Measurements from ENCODE around the gene CIITA.

CIITA gene

DNA sequence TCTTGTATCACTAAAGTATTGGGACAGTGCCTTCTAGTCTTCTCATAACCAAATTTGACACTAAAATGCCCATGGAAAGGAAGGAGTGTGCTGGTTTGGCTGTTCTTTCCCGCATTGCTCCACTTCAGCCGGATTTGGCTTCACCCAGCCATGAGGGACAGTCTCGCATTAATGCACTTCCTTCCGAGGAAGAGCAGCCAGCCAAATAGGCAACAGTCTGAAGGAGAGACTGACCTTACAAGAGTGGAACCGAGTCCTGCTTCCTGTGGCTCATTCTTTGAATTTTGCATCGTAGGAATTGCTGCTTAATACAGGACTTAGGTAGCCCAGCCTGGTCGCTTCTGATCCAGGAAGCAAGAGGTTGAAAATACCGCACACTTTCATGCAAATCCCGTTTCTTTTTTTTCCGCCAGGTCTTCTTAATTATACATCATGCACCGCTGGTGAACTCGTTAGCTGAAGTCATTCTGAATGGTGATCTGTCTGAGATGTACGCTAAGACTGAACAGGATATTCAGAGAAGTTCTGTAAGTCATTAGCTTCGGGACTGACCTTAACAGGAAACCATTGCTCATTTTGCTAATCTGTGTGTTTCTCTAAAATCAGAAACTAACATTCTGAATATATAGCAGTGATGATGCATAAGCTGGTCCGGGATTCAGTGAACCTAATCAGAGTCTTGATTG lies 105.6 kb downstream of the CIITA start:
- Histone ChIP-seq H3K36me3 (ENCODE audit: control insufficient read depth in 4 of 4, insufficient read depth in 4 of 4, low read length in 3 of 4) (peaks cover 5 to 50% (median 29%) of the 10 kb centered on the region in 4 experiments), H3K4me1 (ENCODE audit: control extremely low read depth in 1 of 4, control insufficient read depth in 4 of 4, insufficient read depth in 4 of 4, low read length in 3 of 4) (peaks cover 5 to 11% (median 7%) of the 10 kb centered on the region in 4 experiments), H3K4me3 (ENCODE audit: control insufficient read depth in 1 of 7, extremely low read depth in 1 of 7, insufficient read depth in 4 of 7, low read depth in 2 of 7, low read length in 6 of 7) (no peak overlapping the region), H3K27me3 (replicated peaks in 2 of 5; ENCODE audit: control insufficient read depth in 4 of 5, insufficient read depth in 5 of 5, low read length in 4 of 5) (no peaks in the 10 kb centered on the region), H3K9me3 (ENCODE audit: control extremely low read depth in 1 of 5, control insufficient read depth in 4 of 5, insufficient read depth in 2 of 5, low read depth in 1 of 5, low read length in 4 of 5) (no peaks in the 10 kb centered on the region), H3K27ac (ENCODE audit: insufficient read depth in 1 of 2, low read depth in 1 of 2, low read length in 2 of 2, poor library complexity in 1 of 2, severe bottlenecking in 2 of 2) (no peak overlapping the region)
- WGBS (ENCODE audit: insufficient coverage): 97% methylated on average over 15 of the region's 15 CpGs
- ChIA-PET POLR2A (no interaction called here), CTCF (interaction anchor here (0.9 to 3.4 kb wide), 8 partner anchors 10 to 389 kb away, joined by 3 to 16 read pairs (median 3); no protein-coding TSS in a partner anchor)
- DNase-seq: no peak

DNA sequence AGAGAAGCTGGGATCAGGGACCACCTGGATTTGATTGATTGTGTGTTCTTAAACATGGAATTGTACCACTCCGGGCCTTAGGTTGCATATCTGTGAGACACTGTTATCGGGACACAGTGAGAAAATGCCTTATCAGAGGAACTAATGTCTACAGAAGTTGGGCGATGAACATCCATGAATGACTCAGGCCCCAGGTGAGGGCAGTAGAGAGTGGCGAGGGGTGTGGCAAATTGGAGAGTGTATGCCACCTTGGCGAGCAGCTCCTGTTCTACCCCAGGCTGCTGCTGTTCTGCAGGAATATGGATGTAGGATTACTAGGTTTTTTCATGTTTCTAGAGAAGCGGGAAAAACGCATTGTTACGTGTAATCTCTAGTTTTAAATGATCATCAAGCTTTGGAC lies 106.2 kb downstream of the CIITA start:
- WGBS (ENCODE audit: insufficient coverage): 91% methylated on average over 5 of the region's 8 CpGs
- CTCF ChIA-PET: interaction anchor here (0.9 to 3.4 kb wide), 9 partner anchors 11 to 388 kb away, joined by 3 to 16 read pairs (median 4); partner anchors contain the start of gene SOCS1
- Histone ChIP-seq H3K36me3 (ENCODE audit: control insufficient read depth in 4 of 4, insufficient read depth in 4 of 4, low read length in 3 of 4) (peaks cover 5 to 44% (median 24%) of the 10 kb centered on the region in 4 experiments), H3K27ac (ENCODE audit: insufficient read depth in 1 of 2, low read depth in 1 of 2, low read length in 2 of 2, poor library complexity in 1 of 2, severe bottlenecking in 2 of 2) (no peak overlapping the region), H3K9me3 (ENCODE audit: control extremely low read depth in 1 of 5, control insufficient read depth in 4 of 5, insufficient read depth in 2 of 5, low read depth in 1 of 5, low read length in 4 of 5) (no peaks in the 10 kb centered on the region), H3K4me1 (ENCODE audit: control extremely low read depth in 1 of 4, control insufficient read depth in 4 of 4, insufficient read depth in 4 of 4, low read length in 3 of 4) (peaks cover 10 to 17% (median 13%) of the 10 kb centered on the region in 4 experiments), H3K27me3 (replicated peaks in 2 of 5; ENCODE audit: control insufficient read depth in 4 of 5, insufficient read depth in 5 of 5, low read length in 4 of 5) (no peaks in the 10 kb centered on the region), H3K4me3 (ENCODE audit: control insufficient read depth in 1 of 7, extremely low read depth in 1 of 7, insufficient read depth in 4 of 7, low read depth in 2 of 7, low read length in 6 of 7) (no peak overlapping the region)
- POLR2A ChIA-PET: no interaction called here
- no peak for DNase-seq

DNA sequence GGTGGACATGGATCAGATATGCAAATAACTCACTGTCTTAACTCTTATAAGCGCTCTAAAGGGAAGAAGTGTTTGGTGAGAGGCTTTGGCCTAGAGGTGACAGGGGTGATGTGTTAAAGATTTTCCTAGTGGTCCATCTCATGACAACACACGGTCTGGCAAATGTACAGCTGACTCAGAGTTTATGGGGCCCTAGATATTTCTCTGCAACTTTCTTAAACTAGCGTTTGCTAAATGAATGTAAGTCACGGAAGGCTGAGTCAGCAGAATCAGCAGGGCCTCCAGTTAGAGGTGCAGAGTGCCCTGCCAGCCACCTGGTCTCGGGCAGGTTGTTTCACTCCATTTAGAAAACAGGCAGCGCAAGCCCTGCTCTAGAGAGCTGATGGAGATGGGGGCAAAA lies 107.5 kb downstream of the CIITA start:
- 98% methylated on average over 5 of the region's 6 CpGs for WGBS (ENCODE audit: insufficient coverage)
- Histone ChIP-seq H3K4me3 (ENCODE audit: control insufficient read depth in 1 of 7, extremely low read depth in 1 of 7, insufficient read depth in 4 of 7, low read depth in 2 of 7, low read length in 6 of 7) (no peak overlapping the region), H3K4me1 (ENCODE audit: control extremely low read depth in 1 of 4, control insufficient read depth in 4 of 4, insufficient read depth in 4 of 4, low read length in 3 of 4) (peaks cover 10 to 24% (median 18%) of the 10 kb centered on the region in 4 experiments), H3K27ac (ENCODE audit: insufficient read depth in 1 of 2, low read depth in 1 of 2, low read length in 2 of 2, poor library complexity in 1 of 2, severe bottlenecking in 2 of 2) (no peak overlapping the region), H3K9me3 (ENCODE audit: control extremely low read depth in 1 of 5, control insufficient read depth in 4 of 5, insufficient read depth in 2 of 5, low read depth in 1 of 5, low read length in 4 of 5) (no peaks in the 10 kb centered on the region), H3K27me3 (replicated peaks in 2 of 5; ENCODE audit: control insufficient read depth in 4 of 5, insufficient read depth in 5 of 5, low read length in 4 of 5) (no peaks in the 10 kb centered on the region), H3K36me3 (ENCODE audit: control insufficient read depth in 4 of 4, insufficient read depth in 4 of 4, low read length in 3 of 4) (peaks cover 2 to 40% (median 19%) of the 10 kb centered on the region in 4 experiments)
- CTCF ChIA-PET: interaction anchor here (0.6 to 3.4 kb wide), 6 partner anchors 10 to 272 kb away, joined by 3 to 16 read pairs (median 4); partner anchors contain the start of gene SOCS1
- POLR2A ChIA-PET: interaction anchor here (0.7 kb wide), 1 partner anchor 271 kb away, joined by 3 read pairs; the partner anchor contains the start of gene SOCS1
- no peak for DNase-seq
